IMR-90 (cell line): Measurements from ENCODE around the gene RDH13. TPM values are rescaled to one million over a fixed set of nuclear protein-coding genes. Genes with fewer than 3 reads are reported as not detected.

Experiments used
- ATAC-seq: fragments of 200-7000 bp; cut with Tn5 transposase; 2 replicates; pipeline ENCODE4 v1.9.1; 2020; ENCODE audit warnings: low read depth, mild to moderate bottlenecking, moderate library complexity
- BruUV-seq: library from RNA; stranded (reverse); fragments of 400-500 nt; replicated peaks from 2 replicates; lab custom pipeline; 2021; lab: Mats Ljungman, UMichigan
- CTCF ChIA-PET: fragments of 300-600 bp; formaldehyde crosslinking; extraction: SDS; loops from one replicate; lab custom pipeline; 2021; ENCODE audit warnings: antibody characterized with exemption; lab: Yijun Ruan, JAX
- POLR2A ChIA-PET: fragments of 300-600 bp; sonication (Branson Sonifier 250); formaldehyde crosslinking; loops from one replicate; lab custom pipeline; 2022; ENCODE audit warnings: antibody characterized with exemption; ENCODE audit not compliant: unreplicated experiment; lab: Charles Lee
- DNase-seq: peaks from one replicate; pipeline ENCODE4 v3.0.0; 2013
- H2AFZ ChIP-seq: replicated peaks from 2 replicates; pipeline ENCODE3; 2013; ENCODE audit warnings: low read length, mild to moderate bottlenecking; ENCODE audit not compliant: poor library complexity
- H2AK5ac ChIP-seq: 2 replicates; pipeline ENCODE4 v1.6.1; 2013; ENCODE audit warnings: low read depth, low read length, inconsistent platforms
- H2AK9ac ChIP-seq: replicated peaks from 2 replicates; pipeline ENCODE3; 2013; ENCODE audit warnings: mild to moderate bottlenecking, low read depth, low read length, moderate library complexity; ENCODE audit not compliant: poor library complexity
- H2BK120ac ChIP-seq: 2 replicates; pipeline ENCODE4 v1.6.1; 2013; ENCODE audit warnings: low read depth, low read length, inconsistent platforms
- H2BK15ac ChIP-seq: 3 replicates; pipeline ENCODE4 v1.6.1; 2013; ENCODE audit warnings: low read depth, low read length, inconsistent platforms
- H2BK20ac ChIP-seq: 2 replicates; pipeline ENCODE4 v1.6.1; 2013; ENCODE audit warnings: low read depth, mild to moderate bottlenecking, inconsistent platforms, low read length, moderate library complexity
- H2BK5ac ChIP-seq: 2 replicates; pipeline ENCODE4 v1.6.1; 2013; ENCODE audit warnings: mild to moderate bottlenecking, low read depth, low read length, inconsistent platforms; ENCODE audit not compliant: poor library complexity, severe bottlenecking
- H3K14ac ChIP-seq: replicated peaks from 2 replicates; pipeline ENCODE4 v1.6.1; 2013; ENCODE audit warnings: low read depth, low read length, inconsistent platforms
- H3K18ac ChIP-seq: 2 replicates; pipeline ENCODE4 v1.6.1; 2013; ENCODE audit warnings: low read depth, low read length, control low read depth
- H3K23ac ChIP-seq: 2 replicates; pipeline ENCODE4 v1.6.1; 2013; ENCODE audit warnings: low read depth, low read length, inconsistent platforms
- H3K27ac ChIP-seq: 2 replicates; pipeline ENCODE4 v1.5.1; 2013; ENCODE audit warnings: mild to moderate bottlenecking, control low read depth, low read length; ENCODE audit not compliant: insufficient read depth
- H3K27me3 ChIP-seq: 2 replicates; pipeline ENCODE4 v1.6.1; 2013; ENCODE audit warnings: low read length; ENCODE audit not compliant: control insufficient read depth, insufficient read depth
- H3K36me3 ChIP-seq: 2 replicates; pipeline ENCODE4 v1.6.1; 2013; ENCODE audit warnings: low read length, mixed read lengths; ENCODE audit not compliant: control insufficient read depth, insufficient read depth
- H3K4ac ChIP-seq: 2 replicates; pipeline ENCODE4 v1.6.1; 2013; ENCODE audit warnings: low read depth, low read length, inconsistent platforms
- H3K4me1 ChIP-seq: 2 replicates; pipeline ENCODE4 v1.6.1; 2013; ENCODE audit warnings: low read length, mixed read lengths; ENCODE audit not compliant: control insufficient read depth, insufficient read depth
- H3K4me2 ChIP-seq: 2 replicates; pipeline ENCODE4 v1.6.1; 2013; ENCODE audit warnings: low read depth, mild to moderate bottlenecking, control low read depth, low read length, moderate library complexity
- H3K4me3 ChIP-seq: 2 replicates; pipeline ENCODE4 v1.5.1; 2013; ENCODE audit warnings: low read depth, mild to moderate bottlenecking, control low read depth, low read length, moderate library complexity; ENCODE audit not compliant: insufficient read depth
- H3K56ac ChIP-seq: 2 replicates; pipeline ENCODE4 v1.6.1; 2013; ENCODE audit warnings: low read length, inconsistent platforms; ENCODE audit not compliant: insufficient read depth; ENCODE audit errors: extremely low read depth
- H3K79me1 ChIP-seq, 2 experiments: 2 replicates each; pipeline ENCODE4 v1.6.1; 2013; ENCODE audit warnings: low read length in 2 of 2, inconsistent platforms in 1 of 2, low read depth in 1 of 2
- H3K9ac ChIP-seq: 2 replicates; pipeline ENCODE4 v1.6.1; 2013; ENCODE audit warnings: low read depth, low read length, control low read depth
- H3K9me1 ChIP-seq: 2 replicates; pipeline ENCODE4 v1.6.1; 2013; ENCODE audit warnings: low read length, inconsistent platforms; ENCODE audit not compliant: insufficient read depth
- H3K9me3 ChIP-seq: 2 replicates; pipeline ENCODE4 v1.6.1; 2013; ENCODE audit warnings: low read length; ENCODE audit not compliant: control insufficient read depth, insufficient read depth
- H4K20me1 ChIP-seq: 2 replicates; pipeline ENCODE4 v1.6.1; 2013; ENCODE audit warnings: low read length, inconsistent platforms; ENCODE audit not compliant: insufficient read depth
- H4K5ac ChIP-seq: 2 replicates; pipeline ENCODE4 v1.6.1; 2013; ENCODE audit warnings: mild to moderate bottlenecking, low read depth, low read length, control low read depth
- H4K8ac ChIP-seq, 2 experiments: 2 replicates each; pipeline ENCODE4 v1.6.1; 2013; ENCODE audit warnings: low read depth in 2 of 2, low read length in 2 of 2, control low read depth in 1 of 2, inconsistent platforms in 1 of 2
- H4K91ac ChIP-seq: 2 replicates; pipeline ENCODE4 v1.6.1; 2013; ENCODE audit warnings: low read depth, low read length, inconsistent platforms; ENCODE audit not compliant: insufficient read depth
- BHLHE40 ChIP-seq: fragments of 150-350 bp; IDR thresholded peaks from 2 replicates; pipeline ENCODE4 v1.6.1; 2016; ENCODE audit warnings: mild to moderate bottlenecking, low read depth, low read length
- CHD1 ChIP-seq: IDR thresholded peaks from 2 replicates; pipeline ENCODE4 v1.6.1; 2012; ENCODE audit warnings: low read depth, low read length, improper control_type of control experiment
- CTCF ChIP-seq: conservative IDR thresholded peaks from 2 replicates; pipeline ENCODE4 v1.5.1; 2012; ENCODE audit warnings: mild to moderate bottlenecking, low read depth, low read length, improper control_type of control experiment
- MAFK ChIP-seq: IDR thresholded peaks from 2 replicates; pipeline ENCODE4 v1.6.1; 2012; ENCODE audit warnings: low read depth, low read length, improper control_type of control experiment
- MXI1 ChIP-seq: IDR thresholded peaks from 2 replicates; pipeline ENCODE4 v1.6.1; 2012; ENCODE audit warnings: low read depth, mild to moderate bottlenecking, low read length, moderate library complexity, borderline replicate concordance
- RAD21 ChIP-seq: IDR thresholded peaks from 2 replicates; pipeline ENCODE4 v1.6.1; 2012; ENCODE audit warnings: low read length, improper control_type of control experiment
- RCOR1 ChIP-seq: IDR thresholded peaks from 2 replicates; pipeline ENCODE4 v1.6.1; 2012; ENCODE audit warnings: mild to moderate bottlenecking, low read length, improper control_type of control experiment; ENCODE audit not compliant: insufficient replicate concordance
- SMC3 ChIP-seq: fragments of 150-350 bp; IDR thresholded peaks from 2 replicates; pipeline ENCODE4 v1.6.1; 2016; ENCODE audit warnings: low read depth, mild to moderate bottlenecking, antibody characterized with exemption, low read length, moderate library complexity
- WGBS, 2 experiments: methylation state at CpG; one replicate each; pipeline versions ENCODE4 v1.1.5 to v1.1.7; 2013; ENCODE audit warnings: missing lambda C conversion rate in 2 of 2; ENCODE audit not compliant: insufficient read length in 1 of 2; ENCODE audit errors: extremely low coverage in 2 of 2; 5-methylcytosine and 5-hydroxymethylcytosine counted together
- dilution Hi-C: fragments of 300-500 bp; cut with HindIII; formaldehyde crosslinking; loops from one replicate; pipeline ENCODE4 v1.14.3; 2018; ENCODE audit warnings: low sequenced_read_pairs; ENCODE audit not compliant: unreplicated experiment
- in situ Hi-C: fragments of 300-500 bp; cut with MboI; formaldehyde crosslinking; loops from 3 replicates; pipeline ENCODE4 v1.14.3; 2019; ENCODE audit warnings: low sequenced_read_pairs, inconsistent platforms, mixed read lengths
- intact Hi-C: fragments of 100-400 bp; cut with micrococcal nuclease; formaldehyde crosslinking; loops from 2 replicates; pipeline ENCODE4 v1.10.0; 2022
- polyA plus RNA-seq, 3 experiments: library from polyadenylated mRNA; depleted of rRNA; stranded (reverse); fragments of >200 nt; gene quantifications; 2 replicates each; pipeline ENCODE4 v1.2.3, GENCODE V29; 2012; ENCODE audit warnings: low replicate concordance in 1 of 3
- total RNA-seq: library from RNA; depleted of rRNA; stranded (reverse); fragments of >200 nt; gene quantifications from 2 replicates; pipeline ENCODE4 v1.2.3, GENCODE V29; 2012

RDH13 gene
- total and polyA plus RNA-seq, 2 of the 4 experiments (the other 2 are of a cell fraction) = 7.5 to 7.8 TPM

GRCh38 chr19:55018216-55018615 is 44.7 kb downstream of the RDH13 start:
- no peaks in the 10 kb centered on the region for H4K20me1 ChIP-seq
- ATAC-seq (no peak), DNase-seq (no peak)
- H3K9me1 ChIP-seq = no peaks in the 10 kb centered on the region
- no peaks in the 10 kb centered on the region for H3K36me3 ChIP-seq
- H4K91ac ChIP-seq = no peak overlapping the region
- no peak overlapping the region for H2BK5ac ChIP-seq
- no peak overlapping the region for H3K23ac ChIP-seq
- no peak overlapping the region for H3K4ac ChIP-seq
- no peak overlapping the region for H2BK15ac ChIP-seq
- BruUV-seq = no TSS peak
- POLR2A ChIA-PET = no interaction called here
- no peak overlapping the region for H3K4me2 ChIP-seq
- no peak for TF ChIP-seq BHLHE40
- TF ChIP-seq CTCF = no peak
- no peak for TF ChIP-seq CHD1
- TF ChIP-seq RAD21 = no peak
- TF ChIP-seq MXI1 = no peak
- no peak for TF ChIP-seq MAFK
- TF ChIP-seq SMC3 = no peak
- TF ChIP-seq RCOR1 = no peak
- CTCF ChIA-PET = no interaction called here
- H4K5ac ChIP-seq = no peak overlapping the region
- H3K14ac ChIP-seq = no peak overlapping the region
- in situ Hi-C loops (no loop called here), intact Hi-C loops (no loop called here), dilution Hi-C loops (no loop called here)
- H3K4me3 ChIP-seq = no peak overlapping the region
- no peak overlapping the region for H2BK20ac ChIP-seq
- no peak overlapping the region for H3K56ac ChIP-seq
- H3K27ac ChIP-seq = no peak overlapping the region
- 93% methylated on average over 3 of the region's 15 CpGs; no CpG with 5 or more reads in 1 of the 2 experiments for WGBS, 2 experiments
- H3K9ac ChIP-seq = no peak overlapping the region
- H2AK5ac ChIP-seq = no peak overlapping the region
- no peak overlapping the region for H4K8ac ChIP-seq
- H2BK120ac ChIP-seq = no peak overlapping the region
- H3K4me1 ChIP-seq = no peaks in the 10 kb centered on the region
- H2AFZ ChIP-seq = no peak overlapping the region
- H2AK9ac ChIP-seq = no peak overlapping the region
- H3K79me1 ChIP-seq = no peaks in the 10 kb centered on the region
- peaks cover 7% of the 10 kb centered on the region; the same call in 1 of the 2 replicates for H3K9me3 ChIP-seq
- H3K27me3 ChIP-seq = no peaks in the 10 kb centered on the region
- H3K18ac ChIP-seq = no peak overlapping the region
